Effector CD8-positive, alpha-beta T cell (primary cell): ENCODE results near the gene GNB2.

Experiments used
- DNase-seq: peaks from one replicate; lab custom pipeline; 2025; lab: John Stamatoyannopoulos, UW

Gene GNB2

DNA sequence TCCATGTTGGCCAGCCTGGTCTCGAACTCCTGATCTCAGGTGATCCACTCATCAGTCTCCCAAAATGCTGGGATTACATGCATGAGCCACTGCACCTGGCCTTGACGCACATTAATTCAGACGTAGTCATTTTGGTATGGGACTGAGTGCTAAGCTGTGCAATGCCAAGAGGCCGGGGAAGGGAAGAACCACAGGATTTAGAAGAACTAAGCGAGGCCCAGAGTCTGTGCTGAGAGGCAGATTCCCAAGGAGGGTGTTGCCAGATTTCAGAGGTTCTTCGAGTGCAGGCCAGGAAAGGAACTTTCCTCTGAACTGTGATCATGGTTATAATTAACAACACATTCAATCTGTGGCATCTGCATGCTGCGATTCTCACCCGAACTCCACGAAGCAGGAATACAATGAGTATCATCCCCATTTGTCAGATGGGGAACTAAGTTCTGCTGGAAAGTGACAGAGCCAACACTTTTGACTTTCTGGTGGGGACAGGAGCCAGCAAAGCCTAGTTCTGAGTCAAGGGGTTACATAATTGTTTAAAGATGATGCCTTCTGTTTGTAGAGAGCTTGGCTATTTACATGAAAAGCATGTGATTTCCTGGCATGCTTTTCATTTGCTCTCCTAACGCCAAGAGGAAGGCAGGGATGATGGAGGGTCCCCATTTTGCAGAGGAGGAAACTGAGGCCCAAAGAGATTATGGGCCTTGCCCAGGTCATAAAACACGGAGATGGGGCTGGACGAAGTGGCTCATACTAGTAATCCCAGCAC lies 53.6 kb downstream of the GNB2 start:
- DNase-seq: no peak

DNA sequence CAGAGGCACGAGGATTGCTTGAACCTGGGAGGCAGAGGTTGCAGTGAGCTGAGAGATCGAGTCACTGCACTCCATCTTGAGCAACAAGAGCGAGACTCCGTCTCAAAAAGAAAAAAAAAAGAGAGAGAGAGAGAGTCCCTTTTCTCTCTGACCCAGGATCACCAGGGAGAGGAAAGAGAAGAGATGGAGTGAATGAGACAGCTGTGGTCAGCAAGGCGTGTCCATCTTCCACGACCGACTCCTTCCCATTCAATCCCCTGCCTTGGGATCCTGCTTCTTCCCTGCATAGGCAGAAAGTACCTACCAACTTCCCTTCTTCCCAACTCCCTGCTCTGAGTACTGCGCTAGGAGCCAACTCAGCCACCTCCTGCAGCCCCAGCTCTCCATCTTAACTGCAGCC lies 54.7 kb downstream of the GNB2 start:
- no peak for DNase-seq
